COR-L47 (cell line): Measurements from ENCODE around the gene CAPN8.

ENCODE experiments used
- DNase-seq: peaks from one replicate; lab custom pipeline; 2025; lab: John Stamatoyannopoulos, UW

CAPN8 gene

GRCh38 chr1:223665592-223666312 lies at the start of gene CAPN8:
CAPN8 (minus strand) TSS chr1:223665701; CDS start chr1:223665646, 55 bp downstream.
- no peak for DNase-seq

GRCh38 chr1:223714849-223715603 lies 49.5 kb upstream of the CAPN8 start:
- DNase-seq: no peak

GRCh38 chr1:223714421-223714724 lies 48.9 kb upstream of the CAPN8 start:
- no peak for DNase-seq

DNA sequence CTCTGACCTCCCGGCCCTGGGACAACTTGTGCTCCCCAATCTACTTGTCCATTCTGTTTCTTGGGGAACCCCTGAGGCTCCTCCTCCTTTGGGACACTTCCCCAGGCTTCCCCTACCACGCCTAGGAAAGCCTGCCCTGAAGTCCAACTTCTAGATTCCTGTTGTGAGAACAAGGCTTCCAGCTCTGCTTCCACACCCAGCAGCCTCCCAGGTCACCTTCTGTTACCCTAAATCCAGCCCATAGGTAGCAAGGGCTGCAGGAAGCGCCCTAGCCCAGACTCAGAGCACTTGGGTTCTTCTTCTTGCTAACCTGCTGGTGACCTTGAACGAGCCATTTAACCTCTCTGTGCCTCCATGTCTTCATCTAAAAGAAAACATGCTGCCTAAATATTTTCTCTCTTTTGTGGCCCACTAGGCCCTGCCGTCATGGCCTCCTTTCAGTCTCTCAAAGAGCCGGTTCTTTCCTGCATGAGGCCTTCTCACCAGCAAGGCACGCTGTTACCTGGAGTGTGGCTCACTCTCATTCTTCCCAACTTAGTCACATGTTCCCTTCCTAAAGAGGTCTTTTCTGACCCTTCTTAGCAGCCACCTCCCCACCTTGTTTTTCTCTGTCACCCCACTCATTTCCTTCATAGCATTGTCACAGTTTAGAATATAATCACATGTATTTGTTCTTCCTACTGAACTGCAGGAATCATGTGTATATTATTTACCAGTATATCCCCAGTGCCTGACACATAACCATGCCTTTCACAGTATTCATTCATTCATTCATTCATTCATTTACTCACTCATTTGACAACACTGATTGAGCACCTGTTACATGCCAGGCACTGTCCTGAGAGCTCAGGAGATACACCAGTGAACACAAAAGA lies 48.3 kb upstream of the CAPN8 start:
- DNase-seq: no peak

DNA sequence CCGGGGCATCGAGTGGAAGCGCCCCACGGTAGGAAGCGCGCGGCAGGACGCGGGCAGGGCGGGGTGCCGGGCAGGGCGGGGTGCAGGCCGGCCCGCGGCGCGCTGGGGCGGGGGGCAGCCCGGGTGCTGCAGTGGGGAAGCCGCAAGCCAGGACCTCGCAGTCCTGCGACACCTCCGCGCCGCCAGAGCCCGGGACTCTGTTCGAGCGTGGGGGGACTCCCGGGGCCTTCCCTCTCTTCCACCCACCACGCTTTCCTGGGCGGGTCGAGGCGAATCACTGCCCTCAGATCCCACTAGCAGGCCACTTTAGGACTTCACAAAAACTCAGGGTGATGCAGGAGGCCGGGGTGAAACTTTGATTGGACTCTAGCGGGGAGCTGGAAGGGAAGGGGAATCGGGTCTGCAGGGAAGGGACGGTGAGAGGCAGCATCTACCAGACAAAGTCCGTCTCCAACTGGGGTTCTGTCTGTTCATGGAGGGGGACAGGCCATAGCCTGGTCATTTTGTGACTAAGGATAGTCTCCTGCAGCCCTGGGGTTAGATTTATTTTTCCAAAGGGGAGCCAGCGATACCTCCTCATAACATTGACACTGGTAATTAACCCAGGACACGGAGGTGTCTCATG lies 47.5 kb upstream of the CAPN8 start:
- DNase-seq: no peak

- DNase-seq: peak; percentile 27
Measured at GRCh38 chr1:223712194-223712849, 46.8 kb upstream of the CAPN8 start, which contains the start of gene CAPN2. CAPN2 (plus strand) TSS chr1:223712539; CDS start chr1:223712641, 102 bp downstream.

GRCh38 chr1:223711747-223712193 lies 46.3 kb upstream of the CAPN8 start:
- no peak for DNase-seq

- peak; percentile 22 for DNase-seq
Measured at GRCh38 chr1:223711173-223711572, 45.7 kb upstream of the CAPN8 start.

GRCh38 chr1:223710179-223711133 lies 45.0 kb upstream of the CAPN8 start:
- DNase-seq: no peak

DNA sequence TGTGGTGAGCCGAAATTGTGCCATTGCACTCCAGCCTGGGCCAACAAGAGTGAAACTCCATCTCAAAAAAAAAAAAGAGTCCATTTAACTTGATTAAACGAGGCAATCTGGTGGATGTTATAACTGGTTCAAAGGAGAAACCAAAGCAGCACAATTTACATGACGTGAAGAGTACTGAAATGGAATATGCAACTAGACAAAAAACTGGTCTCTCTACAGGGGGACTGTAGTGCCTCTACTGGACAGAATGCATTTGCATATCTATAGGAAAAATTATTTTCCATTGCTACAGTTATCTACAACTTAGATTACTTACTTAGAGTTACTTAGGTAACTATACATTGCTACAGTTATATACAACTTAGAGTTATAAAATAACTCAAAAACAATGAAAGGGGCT lies 44.1 kb upstream of the CAPN8 start:
- DNase-seq: no peak

DNA sequence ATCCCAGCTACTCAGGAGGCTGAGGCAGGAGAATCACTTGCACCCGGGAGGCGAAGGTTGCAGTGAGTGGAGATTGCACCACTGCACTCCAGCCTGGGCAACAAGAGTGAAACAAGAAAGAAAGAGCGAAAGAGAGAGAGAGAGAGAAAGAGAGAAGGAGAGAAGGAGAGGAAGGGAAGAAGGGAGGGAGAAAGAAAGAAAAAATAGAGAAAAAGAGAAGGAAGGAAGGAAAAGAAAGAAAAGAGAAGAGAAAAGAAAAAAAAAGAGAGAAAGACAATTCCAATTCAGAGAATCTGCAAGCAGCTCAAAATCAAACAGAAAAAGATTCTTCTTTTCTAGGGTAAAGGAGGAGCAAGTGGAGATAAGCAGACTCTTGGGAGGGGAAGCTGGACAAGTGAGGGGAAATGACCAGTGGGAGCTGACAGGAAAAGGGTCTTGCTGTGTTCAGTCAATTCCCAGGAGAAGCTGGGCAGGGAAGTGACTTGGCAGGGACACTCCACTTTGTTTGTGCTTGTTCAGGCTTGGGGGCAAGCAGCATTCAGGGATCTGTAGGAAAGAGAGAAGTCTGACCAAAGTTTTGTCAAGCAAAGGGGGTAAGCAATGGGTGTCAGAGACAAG lies 43.3 kb upstream of the CAPN8 start:
- no peak for DNase-seq

- no peak for DNase-seq
Measured at GRCh38 chr1:223708001-223708359, 42.5 kb upstream of the CAPN8 start.

DNA sequence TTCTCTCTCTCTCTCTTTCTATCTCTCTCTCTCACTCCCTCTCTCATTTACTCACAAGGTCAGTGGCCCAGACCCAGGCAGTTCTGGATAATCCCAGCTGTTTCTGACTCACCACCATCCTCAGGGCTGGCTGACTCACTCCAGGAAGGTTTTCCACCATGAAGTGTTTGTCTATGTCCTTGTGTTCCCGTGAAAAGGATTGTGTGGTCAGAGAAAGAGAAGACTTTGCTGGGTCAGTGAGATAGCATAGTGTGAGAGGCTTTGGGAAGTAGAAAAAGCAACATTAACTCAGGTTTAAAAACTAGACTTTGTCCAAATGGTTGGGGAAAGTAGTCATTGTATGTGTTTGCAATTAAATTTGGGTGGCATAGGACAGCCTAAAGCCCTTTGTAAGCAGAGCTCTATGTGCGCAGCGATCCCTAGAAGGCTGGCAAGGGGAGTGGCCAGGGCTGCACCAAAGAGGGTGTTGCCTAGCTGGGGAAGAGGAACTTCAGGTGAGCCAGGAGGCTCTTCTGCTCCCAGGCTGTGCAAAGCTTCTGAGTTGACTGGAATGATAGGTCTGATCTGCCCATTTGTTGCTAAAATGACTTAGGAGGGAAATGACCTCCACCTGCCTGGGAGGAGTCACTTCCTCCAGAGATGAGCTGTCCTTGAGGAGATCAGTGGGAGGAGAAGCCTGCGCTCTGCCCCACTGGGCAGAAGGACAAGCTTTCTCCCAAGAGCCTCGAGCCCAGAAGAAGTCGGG lies 41.9 kb upstream of the CAPN8 start:
- DNase-seq: no peak

- no peak for DNase-seq
Measured at GRCh38 chr1:223706077-223706973, 40.8 kb upstream of the CAPN8 start.

DNA sequence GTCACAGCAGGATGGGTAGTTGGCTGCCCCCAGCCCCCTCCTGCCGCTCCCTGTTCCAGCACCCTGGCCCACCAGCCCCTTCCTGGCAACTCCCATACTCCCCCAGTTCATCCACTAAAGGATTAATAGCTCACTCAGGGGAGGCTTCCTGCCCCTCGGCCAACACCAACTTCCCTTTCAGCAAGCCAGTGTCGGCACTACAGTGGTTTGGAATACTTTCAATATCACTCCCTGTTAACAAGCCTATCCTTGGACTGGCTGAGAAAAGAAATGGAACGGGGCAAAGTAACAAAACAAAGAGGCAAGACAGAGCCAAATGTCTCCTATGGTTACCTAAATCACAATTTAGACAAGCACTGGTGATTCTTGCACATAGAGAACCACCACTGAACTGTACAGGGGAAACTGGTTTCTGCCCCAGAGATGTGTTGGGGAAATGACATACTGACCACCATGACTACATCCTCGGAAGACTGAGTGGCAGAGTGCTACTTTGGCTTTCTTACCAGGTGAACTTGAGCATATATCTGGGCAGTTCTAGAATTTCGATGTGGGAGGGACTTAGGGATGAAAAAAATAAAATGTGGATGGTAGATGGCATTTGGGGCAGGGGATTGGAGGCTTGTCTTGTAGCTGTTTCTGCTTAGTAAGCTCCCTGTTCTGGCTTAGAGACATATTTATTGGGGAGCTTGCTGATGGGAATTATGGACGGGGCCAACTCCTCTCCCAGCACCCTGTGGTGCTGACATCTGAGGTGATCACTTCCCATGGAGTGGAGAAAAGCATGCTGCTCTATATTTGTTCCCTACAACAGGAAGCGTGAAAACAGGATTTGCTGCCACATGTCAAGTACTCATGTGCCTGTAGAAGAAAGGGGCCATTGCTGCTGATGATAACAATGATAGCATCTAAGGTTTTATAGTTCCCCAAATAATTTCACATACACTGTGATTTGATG lies 39.7 kb upstream of the CAPN8 start:
- no peak for DNase-seq

GRCh38 chr1:223703668-223704013 lies 38.1 kb upstream of the CAPN8 start:
- DNase-seq: no peak
